WI38 (cell line): ENCODE data around the gene CCL1.

Source experiments
- H3K4me3 ChIP-seq: 2 replicates; pipeline ENCODE4 v1.5.1; 2011; ENCODE audit warnings: low read depth, mild to moderate bottlenecking, control low read depth, low read length
- TF ChIP-seq, protein P1 (sequence below): IDR thresholded peaks from 2 replicates; pipeline ENCODE4 v1.5.1; 2012; ENCODE audit warnings: low read depth, mild to moderate bottlenecking, control low read depth, low read length

The CCL1 gene

GRCh38 chr17:34390649-34391048 is 27.6 kb upstream of the CCL1 start:
- H3K4me3 ChIP-seq, result no peak overlapping the region
- TF ChIP-seq, protein P1, sequence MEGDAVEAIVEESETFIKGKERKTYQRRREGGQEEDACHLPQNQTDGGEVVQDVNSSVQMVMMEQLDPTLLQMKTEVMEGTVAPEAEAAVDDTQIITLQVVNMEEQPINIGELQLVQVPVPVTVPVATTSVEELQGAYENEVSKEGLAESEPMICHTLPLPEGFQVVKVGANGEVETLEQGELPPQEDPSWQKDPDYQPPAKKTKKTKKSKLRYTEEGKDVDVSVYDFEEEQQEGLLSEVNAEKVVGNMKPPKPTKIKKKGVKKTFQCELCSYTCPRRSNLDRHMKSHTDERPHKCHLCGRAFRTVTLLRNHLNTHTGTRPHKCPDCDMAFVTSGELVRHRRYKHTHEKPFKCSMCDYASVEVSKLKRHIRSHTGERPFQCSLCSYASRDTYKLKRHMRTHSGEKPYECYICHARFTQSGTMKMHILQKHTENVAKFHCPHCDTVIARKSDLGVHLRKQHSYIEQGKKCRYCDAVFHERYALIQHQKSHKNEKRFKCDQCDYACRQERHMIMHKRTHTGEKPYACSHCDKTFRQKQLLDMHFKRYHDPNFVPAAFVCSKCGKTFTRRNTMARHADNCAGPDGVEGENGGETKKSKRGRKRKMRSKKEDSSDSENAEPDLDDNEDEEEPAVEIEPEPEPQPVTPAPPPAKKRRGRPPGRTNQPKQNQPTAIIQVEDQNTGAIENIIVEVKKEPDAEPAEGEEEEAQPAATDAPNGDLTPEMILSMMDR, result no peak

GRCh38 chr17:34389126-34389750 is 26.2 kb upstream of the CCL1 start:
- TF ChIP-seq, protein P1, result no peak
- H3K4me3 ChIP-seq, result no peak overlapping the region

- TF ChIP-seq, protein P1, result no peak
- no peak overlapping the region for H3K4me3 ChIP-seq
These were observed 24.5 kb upstream of the CCL1 start for GRCh38 chr17:34387566-34387965.

DNA sequence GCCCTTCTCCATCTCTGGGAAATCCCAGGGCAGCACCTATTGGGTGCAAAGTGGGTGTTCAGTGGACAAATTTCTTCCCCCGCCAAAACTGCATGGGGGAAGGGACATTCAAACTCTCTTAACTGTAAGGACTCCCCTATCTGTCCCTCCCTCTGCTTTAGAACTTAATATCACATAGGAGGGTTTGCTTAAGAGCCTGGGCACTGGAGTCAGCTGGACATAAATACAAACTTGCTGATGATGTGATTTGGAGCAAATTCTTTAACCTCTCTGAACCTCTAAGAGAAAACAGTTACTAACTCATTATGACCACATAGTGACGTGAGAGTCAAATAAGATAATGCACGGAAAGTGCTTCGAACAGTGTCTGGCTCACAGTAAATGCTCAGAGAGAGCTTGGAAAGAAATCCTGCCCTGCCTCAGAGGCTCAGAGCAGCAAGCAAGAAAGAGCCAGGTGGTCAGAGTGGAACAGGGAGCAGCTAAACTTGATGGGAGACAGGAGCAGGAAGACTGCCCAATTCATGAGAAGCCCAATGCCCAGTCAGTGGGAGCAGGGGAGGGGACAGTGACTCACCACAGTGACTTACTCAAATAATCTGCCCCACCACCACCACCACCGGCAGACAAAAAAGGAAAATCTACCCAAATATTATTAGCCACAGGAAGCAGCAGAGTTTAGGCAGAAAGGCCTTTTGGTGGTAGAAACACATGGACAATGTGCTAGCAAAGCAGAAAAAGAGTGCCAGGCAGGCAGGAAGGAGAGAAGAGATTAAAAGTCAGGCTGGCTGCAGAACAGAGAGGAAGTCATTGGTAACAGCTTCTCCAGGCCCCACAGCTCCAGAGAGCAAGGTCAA is 23.9 kb upstream of the CCL1 start:
- TF ChIP-seq, protein P1, result no peak

DNA sequence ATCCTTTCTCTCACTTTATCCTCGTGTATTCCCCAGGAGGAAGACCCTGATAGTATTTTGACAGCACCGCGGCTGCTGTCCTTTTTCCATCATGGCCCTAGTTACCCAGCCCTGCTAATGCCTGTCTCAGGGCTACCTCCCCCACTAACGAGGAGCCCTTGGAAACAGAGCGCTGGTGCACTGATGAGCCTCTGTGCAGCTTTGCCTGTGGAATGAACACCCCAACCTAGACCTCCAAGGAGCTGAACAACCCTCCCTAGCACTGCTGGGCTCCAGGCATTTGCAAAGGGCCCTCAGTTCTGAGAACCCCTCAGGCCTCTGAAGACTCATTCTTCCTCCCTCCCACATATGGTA is 23.3 kb upstream of the CCL1 start:
- TF ChIP-seq, protein P1, result no peak
- no peak overlapping the region for H3K4me3 ChIP-seq

More for the DNA sequence above, 23.9 kb upstream of the CCL1 start:
- H3K4me3 ChIP-seq, result no peak overlapping the region

- H3K4me3 ChIP-seq, result no peak overlapping the region
- TF ChIP-seq, protein P1, result no peak
These were observed 22.0 kb upstream of the CCL1 start for GRCh38 chr17:34384822-34385605.
